Stromal cell of bone marrow (primary cell): ENCODE measurements around the gene DGKQ.
"Not testable (repeated sequence)": the region's sequence is repeated elsewhere in the genome, so short reads cannot be mapped to it uniquely, and the experiment has no call there.

Experiments used
- DNase-seq: peaks from one replicate; pipeline ENCODE4 v3.0.0-alpha.2; 2012; ENCODE audit warnings: low read depth

The DGKQ gene

GRCh38 chr4:993111-994029, 20.0 kb upstream of the DGKQ start, which contains the start of gene SLC26A1:
Gene SLC26A1, minus strand, starts transcription at chr4:993404. Its CDS starts 1,701 bp downstream, at chr4:991703.
- no peak for DNase-seq

- no peak for DNase-seq
These were observed 19.1 kb upstream of the DGKQ start for GRCh38 chr4:992297-993110.

GRCh38 chr4:991451-992296, 18.3 kb upstream of the DGKQ start:
- no peak for DNase-seq

GRCh38 chr4:990746-991367, 17.5 kb upstream of the DGKQ start:
- no peak for DNase-seq

GRCh38 chr4:989722-990471, 16.5 kb upstream of the DGKQ start:
- DNase-seq = no peak

GRCh38 chr4:988726-989721, 15.7 kb upstream of the DGKQ start:
- DNase-seq = no peak

GRCh38 chr4:987624-988513, 14.5 kb upstream of the DGKQ start:
- no peak for DNase-seq

- DNase-seq = no peak
These were observed 13.7 kb upstream of the DGKQ start, which contains the start of gene IDUA for GRCh38 chr4:986879-987623. Gene IDUA, plus strand, starts transcription at chr4:987044. Its CDS starts 41 bp downstream, at chr4:987085.

- no peak for DNase-seq
These were observed 13.1 kb upstream of the DGKQ start for GRCh38 chr4:986428-986878.

- no peak for DNase-seq
These were observed 11.9 kb upstream of the DGKQ start for GRCh38 chr4:985123-985830.

GRCh38 chr4:984336-985054, 11.1 kb upstream of the DGKQ start:
- DNase-seq = no peak

- no peak for DNase-seq
These were observed 9.4 kb upstream of the DGKQ start for GRCh38 chr4:982814-983213.

GRCh38 chr4:982291-982690, 8.9 kb upstream of the DGKQ start:
- no peak for DNase-seq

GRCh38 chr4:978957-979701, 5.8 kb upstream of the DGKQ start:
- DNase-seq = no peak

- not testable (repeated sequence) for DNase-seq
These were observed 2.6 kb upstream of the DGKQ start for GRCh38 chr4:976016-976415.

GRCh38 chr4:974668-975067, 1.3 kb upstream of the DGKQ start:
- DNase-seq = no peak
